Measurements from ENCODE around the gene IPPK.
"Not testable (repeated sequence)": the region's sequence is repeated elsewhere in the genome, so short reads cannot be mapped to it uniquely, and the experiment has no call there.

Gene IPPK

DNA sequence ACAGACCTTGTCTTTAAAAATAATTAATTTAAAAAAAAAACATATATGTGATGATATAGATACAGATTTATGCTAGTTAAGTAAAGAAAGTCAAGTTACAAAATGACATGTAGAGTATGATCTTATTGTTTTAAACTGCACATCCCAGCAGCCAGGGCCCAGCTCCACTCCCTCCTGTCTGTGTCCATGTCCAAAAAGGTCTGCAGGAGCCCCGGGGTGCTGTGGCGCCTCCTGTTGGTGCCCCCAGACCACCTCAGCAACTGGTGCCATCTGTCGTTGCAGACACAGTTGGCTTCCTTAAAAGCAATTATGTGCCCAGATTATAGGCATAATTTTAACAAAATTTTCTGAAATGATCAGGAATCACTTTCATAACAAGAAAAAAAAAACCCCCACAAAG lies 33.3 kb downstream of the IPPK start:
- DNase-seq, result no peak

DNA sequence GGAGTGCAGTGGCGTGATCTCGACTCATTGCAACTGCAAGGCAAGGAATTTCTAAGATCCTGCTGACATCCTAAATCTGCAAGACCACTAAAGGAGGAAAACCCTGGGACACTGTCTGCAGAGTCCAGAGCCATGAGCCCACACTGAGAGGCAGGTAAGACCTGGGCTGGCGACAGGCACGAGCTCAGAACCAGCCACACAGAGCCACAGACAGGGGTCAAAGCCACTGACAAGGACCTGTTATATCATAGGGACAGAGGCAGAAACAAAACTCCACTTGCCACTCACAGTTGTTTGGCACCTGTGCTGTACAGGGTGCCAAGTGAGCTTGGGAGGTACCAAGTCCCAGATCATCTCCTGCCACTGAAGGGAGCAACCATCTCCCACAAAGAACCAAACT lies 34.2 kb downstream of the IPPK start:
- no peak for DNase-seq

DNA sequence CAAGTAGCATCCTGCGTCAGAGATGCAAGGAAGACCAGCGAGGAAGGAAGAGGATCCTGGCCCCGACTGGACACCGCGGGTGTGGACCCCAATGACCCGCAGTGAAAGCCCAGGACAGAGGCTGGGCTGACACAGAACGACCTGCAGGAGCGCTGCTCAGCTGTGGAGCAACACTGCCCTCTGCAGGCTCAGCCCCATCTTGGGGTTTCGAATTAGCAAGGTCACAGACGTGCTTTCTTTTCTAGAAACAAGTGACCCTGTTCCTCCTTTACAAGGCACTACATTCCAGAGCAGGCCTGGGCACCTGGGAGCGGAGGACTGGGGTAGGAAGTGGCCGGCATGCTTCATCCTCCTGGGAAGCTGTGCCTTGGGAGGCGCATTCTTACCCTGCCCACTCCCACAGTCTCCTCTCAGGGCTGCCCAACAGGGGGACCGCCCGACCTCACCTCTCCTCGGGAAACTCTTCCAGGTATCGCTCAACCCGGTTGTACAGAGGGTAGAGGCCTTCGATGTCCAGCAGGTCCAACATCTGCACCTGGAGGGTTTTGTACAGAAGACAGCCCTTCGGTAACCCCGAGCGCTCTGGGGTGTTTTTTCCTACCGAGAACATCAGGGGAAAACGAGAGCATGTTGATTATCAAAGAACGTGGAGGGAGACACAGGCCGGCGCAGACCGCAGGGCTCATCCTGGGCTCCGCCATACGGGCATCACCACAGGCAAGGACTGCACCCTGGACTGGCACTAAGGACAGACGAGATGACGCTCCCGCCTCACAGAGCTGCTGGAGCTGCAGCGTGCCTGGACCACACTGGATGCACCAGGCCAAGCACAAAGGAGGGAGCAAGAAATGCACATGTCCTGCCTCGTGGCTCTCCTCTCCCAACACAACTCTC lies 35.0 kb downstream of the IPPK start:
- peak; percentile 59 to 62 for DNase-seq

- no peak for DNase-seq
These were observed 36.2 kb downstream of the IPPK start for GRCh38 chr9:92633614-92634278.

- DNase-seq, result no peak
These were observed 37.3 kb downstream of the IPPK start for GRCh38 chr9:92632641-92633040.

GRCh38 chr9:92631452-92632343 lies 38.2 kb downstream of the IPPK start:
- DNase-seq, result no peak

GRCh38 chr9:92627651-92628050 lies 42.3 kb downstream of the IPPK start:
- no peak for DNase-seq

DNA sequence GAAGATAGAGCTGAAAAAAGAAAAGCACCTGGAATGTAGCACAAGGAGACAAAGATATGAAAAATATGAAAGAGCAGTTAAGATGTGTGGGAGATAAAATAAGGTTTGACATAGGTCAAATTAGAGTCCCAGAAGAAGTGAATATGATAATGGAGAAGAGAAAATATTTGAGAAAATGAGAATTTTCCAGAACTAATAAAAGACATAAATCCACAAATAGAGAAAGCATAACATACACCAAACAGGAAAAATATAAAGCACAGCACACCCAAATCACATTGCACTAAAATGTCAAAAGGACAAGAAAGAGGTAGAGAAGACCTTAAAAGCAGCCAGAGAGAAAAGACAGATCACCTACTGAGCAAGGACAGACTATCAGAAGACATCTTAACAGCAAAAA lies 43.4 kb downstream of the IPPK start:
- no peak for DNase-seq

GRCh38 chr9:92623936-92624335 lies 46.0 kb downstream of the IPPK start:
- not testable (repeated sequence) for DNase-seq

DNA sequence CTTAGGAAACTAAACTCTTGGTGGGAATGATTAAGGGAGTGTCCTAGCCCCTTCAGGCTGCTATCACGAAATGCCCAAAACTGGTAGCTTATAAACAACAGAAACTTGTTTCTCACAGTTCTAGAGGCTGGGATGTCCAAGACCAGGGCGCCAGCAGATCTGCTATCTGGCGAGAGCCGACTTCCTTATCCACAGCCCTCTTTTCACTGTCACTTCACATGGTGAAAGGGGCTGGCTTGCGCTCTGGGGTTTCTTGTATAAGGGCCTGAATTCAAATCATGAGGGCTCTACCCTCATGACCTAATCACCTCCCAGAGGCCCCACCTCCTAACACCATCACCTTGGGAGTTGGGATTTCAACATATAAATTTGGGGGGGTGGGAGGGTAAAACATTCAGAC lies 49.1 kb downstream of the IPPK start:
- no peak for DNase-seq

DNA sequence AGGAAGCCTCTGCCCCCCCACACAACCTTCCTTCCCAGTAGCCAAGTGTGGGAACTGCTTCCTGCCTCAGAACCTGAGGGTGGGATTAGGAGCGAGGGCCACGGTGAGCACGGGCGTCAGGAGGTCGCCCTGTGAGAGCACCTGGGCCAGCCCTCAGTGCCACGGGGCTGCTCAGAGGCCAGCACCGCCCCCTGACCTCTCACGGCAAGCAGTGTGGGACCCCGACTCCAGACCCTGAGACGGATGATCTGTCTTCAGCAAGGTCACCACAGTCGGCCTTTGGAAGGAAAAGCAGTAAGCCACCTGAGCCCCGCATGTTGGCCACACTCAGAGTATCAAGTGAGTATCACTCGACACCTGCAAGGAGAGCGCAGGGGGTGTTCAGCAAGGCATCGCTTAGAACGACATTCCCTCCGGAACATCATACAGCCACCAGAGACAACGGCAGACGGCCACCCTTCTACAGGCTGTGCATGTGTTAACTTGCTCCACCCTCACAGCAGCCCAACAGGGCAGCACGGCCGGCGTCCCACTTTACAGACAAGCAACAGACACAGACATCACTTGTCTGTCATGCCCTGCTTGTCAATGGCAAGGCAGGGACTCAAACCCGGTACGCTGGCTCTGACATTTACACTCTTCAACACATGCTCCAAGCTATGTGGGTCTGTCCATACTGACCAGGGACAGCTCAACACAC lies 50.2 kb downstream of the IPPK start:
- DNase-seq, result no peak

DNA sequence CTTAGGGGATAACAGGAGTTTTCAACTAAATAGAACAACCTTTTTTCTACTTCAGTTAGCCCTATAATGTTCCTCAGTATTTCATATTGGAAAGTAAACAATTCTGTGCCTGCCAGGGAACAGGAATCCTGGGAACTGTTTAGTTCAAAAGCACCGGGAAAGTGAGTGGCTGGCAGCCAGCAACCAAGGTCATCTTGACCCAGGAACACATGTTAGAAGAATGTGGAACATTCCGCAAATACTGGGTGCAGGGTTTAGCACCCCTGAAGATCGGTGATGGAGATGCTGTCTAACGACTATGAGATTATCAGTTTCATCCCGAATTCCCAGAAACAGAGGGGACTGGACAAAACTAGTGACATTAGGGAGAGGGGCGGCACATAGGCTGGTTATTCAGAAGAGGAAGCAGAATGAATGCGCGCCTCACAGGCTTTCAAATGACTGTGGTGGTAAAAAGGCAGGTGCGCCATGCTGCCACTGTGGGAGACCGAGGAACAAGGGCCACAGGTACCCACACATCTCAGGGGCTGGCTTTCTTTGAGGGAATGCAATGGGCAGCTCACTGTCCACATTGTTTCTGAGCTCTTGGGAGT lies 51.2 kb downstream of the IPPK start:
- DNase-seq, result no peak

- no peak for DNase-seq
These were observed 51.9 kb downstream of the IPPK start for GRCh38 chr9:92617951-92618510.

DNA sequence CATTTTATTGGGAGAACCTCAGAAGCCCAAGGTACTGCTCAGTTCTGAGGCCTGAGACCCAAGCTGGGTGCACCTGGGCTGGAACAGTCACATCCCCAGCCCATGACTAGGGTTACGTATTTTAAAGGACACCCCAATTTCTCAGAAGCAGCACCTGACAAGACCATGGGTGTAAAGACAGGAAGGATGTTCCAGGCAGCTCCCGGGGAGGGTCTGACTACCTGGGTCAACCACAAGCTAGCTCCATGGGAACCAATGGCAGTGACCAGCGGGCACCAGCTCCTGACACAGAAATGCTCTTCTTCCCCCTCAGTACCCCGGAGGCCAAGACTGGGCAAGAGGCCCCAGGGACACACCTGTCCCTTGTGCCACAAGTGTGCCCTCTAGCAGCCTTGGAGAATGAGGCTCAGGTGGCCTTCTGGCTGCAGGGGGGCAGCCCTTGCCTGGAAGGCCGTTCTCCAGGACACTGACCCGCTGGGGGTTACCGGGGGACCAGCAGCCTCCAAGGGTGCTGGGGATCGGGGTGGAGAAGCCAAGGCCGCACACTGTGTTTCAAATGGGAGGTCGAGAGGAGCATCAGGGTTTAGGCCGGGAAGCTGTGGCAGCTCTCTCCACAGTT lies 52.6 kb downstream of the IPPK start:
- DNase-seq, result no peak

DNA sequence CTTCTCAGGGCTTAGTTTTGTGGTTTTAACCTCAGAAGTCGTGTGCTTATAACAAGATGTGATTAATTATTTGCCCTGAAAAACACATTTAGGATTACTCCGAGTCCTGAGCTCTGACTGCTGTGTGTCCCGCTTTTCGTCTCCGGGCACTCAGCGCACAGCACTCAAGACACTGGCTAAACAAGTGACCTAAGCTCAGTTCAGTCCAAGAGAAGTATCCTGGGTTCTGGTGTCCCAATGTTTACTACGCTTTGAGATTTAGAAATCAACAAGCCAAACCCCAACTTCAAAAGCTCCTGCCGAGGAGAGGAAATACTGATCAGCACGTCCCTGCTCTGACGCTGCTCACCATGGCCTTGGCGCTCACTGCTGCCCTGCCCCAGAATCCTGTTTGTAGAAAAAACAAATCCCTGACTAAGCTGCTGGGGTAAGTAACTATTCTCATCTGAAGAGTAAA lies 53.2 kb downstream of the IPPK start:
- DNase-seq, result no peak

- DNase-seq, result no peak
These were observed 53.7 kb downstream of the IPPK start for GRCh38 chr9:92616199-92616641.

GRCh38 chr9:92615790-92616189 lies 54.1 kb downstream of the IPPK start:
- DNase-seq, result no peak

DNA sequence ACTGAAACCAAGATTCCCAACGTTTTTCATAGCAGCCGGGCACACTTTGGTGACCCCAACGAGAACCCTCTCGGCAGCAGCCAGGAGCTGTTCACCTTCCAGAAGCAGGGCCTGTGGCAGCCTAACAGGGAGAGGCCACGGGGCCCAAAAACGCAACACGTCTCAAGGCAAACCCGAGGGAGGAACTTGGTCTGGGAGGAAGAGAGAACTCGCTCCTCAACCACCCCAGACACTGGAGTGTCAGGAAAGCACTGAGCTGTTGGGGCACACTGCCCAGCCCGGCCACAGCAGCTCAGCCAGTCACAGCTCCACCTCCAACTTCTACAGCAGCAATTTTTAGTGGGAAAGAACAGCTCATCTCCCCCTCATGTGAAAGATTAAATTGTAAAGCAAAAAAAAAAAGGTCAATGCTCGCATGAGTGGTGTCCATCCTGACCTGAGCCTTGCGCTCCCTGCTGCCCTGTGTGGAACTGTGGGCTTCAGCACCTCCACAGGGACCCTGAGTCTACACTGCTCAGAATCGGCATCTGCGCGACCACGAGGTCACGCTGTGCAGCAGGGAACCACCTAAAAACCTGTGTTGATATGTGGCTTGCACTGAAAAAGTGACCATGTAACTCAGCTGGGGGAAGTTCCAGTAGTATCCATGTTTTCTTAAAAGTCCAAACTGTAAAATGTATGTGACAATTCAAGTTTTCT lies 55.0 kb downstream of the IPPK start:
- no peak for DNase-seq

- DNase-seq, result no peak
These were observed 55.8 kb downstream of the IPPK start for GRCh38 chr9:92614123-92614510.

DNA sequence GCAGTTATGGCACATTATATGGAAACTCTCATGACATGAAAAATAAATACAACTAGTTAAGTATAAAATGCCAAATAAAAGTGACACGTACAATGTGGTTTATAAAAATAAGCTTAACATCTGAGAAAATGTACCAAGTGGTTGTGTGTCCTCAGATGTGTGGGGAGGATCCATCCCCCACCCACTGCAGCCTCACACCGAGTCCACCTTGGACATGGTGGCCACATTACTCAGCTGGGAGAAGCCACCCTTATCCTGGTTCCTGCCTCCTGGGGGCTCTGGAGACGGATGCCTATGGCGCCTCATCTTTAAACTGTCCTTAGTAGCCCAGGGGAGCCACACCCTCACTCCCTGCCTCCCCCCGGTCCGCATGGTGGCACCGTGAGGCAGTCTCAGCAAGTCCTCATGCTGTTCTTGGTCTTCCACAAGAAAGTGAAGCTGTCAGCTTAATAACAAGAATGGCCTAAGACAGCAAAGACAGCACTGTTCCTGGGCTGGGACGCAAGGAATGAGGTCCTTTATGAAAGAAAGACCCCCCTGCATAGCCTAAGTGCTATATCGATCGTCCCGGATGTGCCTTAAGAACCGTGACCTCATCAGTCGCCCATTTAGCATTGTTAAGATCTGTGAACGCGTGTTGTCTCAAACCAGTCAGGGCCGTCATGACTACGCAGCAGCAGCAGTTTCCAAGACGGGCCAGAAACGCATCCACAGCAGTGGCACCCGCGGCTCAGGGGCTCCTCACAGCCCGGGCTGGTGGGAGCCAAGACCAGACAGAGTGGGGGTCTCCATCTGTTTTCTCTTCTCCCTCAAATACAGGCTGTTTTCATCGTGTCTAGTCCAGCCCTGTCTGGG lies 56.4 kb downstream of the IPPK start:
- DNase-seq, result no peak

Measured in stimulated activated CD4-positive, alpha-beta T cell treated with anti-CD3 and anti-CD28 coated beads, Interleukin-2, amount 100 ng/mL, for 48 hours (primary cell).